HEK293 (cell line): ENCODE measurements around the gene MORC1.

Experiments used
- CTCF ChIA-PET: fragments of 350-600 bp; formaldehyde crosslinking; extraction: SDS; loops from one replicate; lab custom pipeline; 2021; ENCODE audit warnings: antibody characterized with exemption; lab: Yijun Ruan, JAX
- POLR2A ChIA-PET: fragments of 300-600 bp; formaldehyde crosslinking; extraction: SDS; loops from one replicate; lab custom pipeline; 2020; ENCODE audit warnings: antibody characterized with exemption, inconsistent platforms; lab: Yijun Ruan, JAX
- H3K27ac ChIP-seq: fragments of 200-500 bp; sonication (Bioruptor generic); 2 replicates; pipeline ENCODE4 v1.5.1; 2014; ENCODE audit warnings: low read depth, low read length, control low read depth, inconsistent platforms; ENCODE audit errors: extremely low read depth
- H3K36me3 ChIP-seq, 2 experiments: fragments of 200-500 bp in 1 of 2; sonication (Bioruptor generic) in 1 of 2; 1 replicate in 1 of 2; 2 replicates in 1 of 2; pipeline ENCODE4 v1.5.1; 2014 to 2017; ENCODE audit warnings: inconsistent platforms in 2 of 2, low read length in 2 of 2; ENCODE audit not compliant: control insufficient read depth in 2 of 2, insufficient read depth in 1 of 2
- H3K4me1 ChIP-seq: fragments of 200-500 bp; sonication (Bioruptor generic); 2 replicates; pipeline ENCODE4 v1.5.1; 2014; ENCODE audit warnings: mild to moderate bottlenecking, low read length, inconsistent platforms; ENCODE audit not compliant: control insufficient read depth, insufficient read depth
- H3K4me3 ChIP-seq: 2 replicates; pipeline ENCODE4 v1.5.1; 2011; ENCODE audit warnings: low read depth, mild to moderate bottlenecking, control low read depth, low read length, moderate library complexity
- H3K9me3 ChIP-seq: fragments of 200-500 bp; sonication (Bioruptor generic); 2 replicates; pipeline ENCODE4 v1.5.1; 2014; ENCODE audit warnings: low read depth, low read length, inconsistent platforms; ENCODE audit not compliant: control insufficient read depth, insufficient read depth
- GLI2 ChIP-seq: fragments of 450-650 bp; formaldehyde crosslinking; IDR thresholded peaks from 2 replicates; pipeline ENCODE4; 2017; ENCODE audit warnings: missing biosample characterization, missing genetic modification characterization, low read depth, borderline replicate concordance
- HOXD13 ChIP-seq: sonication (generic); formaldehyde crosslinking; IDR thresholded peaks from 2 replicates; pipeline ENCODE4 v1.8.0; 2022; ENCODE audit warnings: missing genetic modification reagents, borderline replicate concordance
- SP2 ChIP-seq: fragments of 450-650 bp; formaldehyde crosslinking; IDR thresholded peaks from 2 replicates; pipeline ENCODE4 v1.5.1; 2016; ENCODE audit warnings: missing biosample characterization, missing genetic modification characterization
- ZNF138 ChIP-seq: fragments of 450-650 bp; formaldehyde crosslinking; IDR thresholded peaks from 2 replicates; pipeline ENCODE4 v1.5.1; 2016; ENCODE audit warnings: missing biosample characterization, missing genetic modification characterization, borderline replicate concordance
- ZNF23 ChIP-seq: fragments of 450-650 bp; formaldehyde crosslinking; IDR thresholded peaks from 2 replicates; pipeline ENCODE4 v1.5.1; 2016; ENCODE audit warnings: missing biosample characterization, missing genetic modification characterization, borderline replicate concordance
- ZNF610 ChIP-seq: fragments of 450-650 bp; formaldehyde crosslinking; IDR thresholded peaks from 2 replicates; pipeline ENCODE4 v1.5.1; 2016; ENCODE audit warnings: missing biosample characterization, missing genetic modification characterization, borderline replicate concordance
- ZNF776 ChIP-seq: fragments of 450-650 bp; formaldehyde crosslinking; IDR thresholded peaks from 2 replicates; pipeline ENCODE4 v1.5.0; 2017; ENCODE audit warnings: missing biosample characterization, missing genetic modification characterization, borderline replicate concordance
- ZNF777 ChIP-seq: fragments of 450-650 bp; formaldehyde crosslinking; IDR thresholded peaks from 2 replicates; pipeline ENCODE4 v1.5.1; 2017; ENCODE audit warnings: missing biosample characterization, missing genetic modification characterization, borderline replicate concordance
- TF ChIP-seq, protein P1 (sequence below): fragments of 450-650 bp; formaldehyde crosslinking; IDR thresholded peaks from 2 replicates; pipeline ENCODE4 v1.5.1; 2016; ENCODE audit warnings: missing biosample characterization, missing genetic modification characterization
- TF ChIP-seq, protein P2 (sequence below): fragments of 450-650 bp; formaldehyde crosslinking; IDR thresholded peaks from 2 replicates; pipeline ENCODE4 v1.5.0; 2017; ENCODE audit warnings: missing biosample characterization, missing genetic modification characterization, borderline replicate concordance
- TF ChIP-seq, protein P3 (sequence below): fragments of 450-650 bp; formaldehyde crosslinking; IDR thresholded peaks from 2 replicates; pipeline ENCODE4 v1.5.1; 2017; ENCODE audit warnings: missing biosample characterization, missing genetic modification characterization
- TF ChIP-seq, protein P4 (sequence below): fragments of 450-650 bp; formaldehyde crosslinking; IDR thresholded peaks from 2 replicates; pipeline ENCODE4 v1.5.1; 2016; ENCODE audit warnings: missing biosample characterization, missing genetic modification characterization, low read depth
- TF ChIP-seq, protein P5 (sequence below): fragments of 450-650 bp; formaldehyde crosslinking; IDR thresholded peaks from 2 replicates; pipeline ENCODE4 v1.5.1; 2016; ENCODE audit warnings: missing biosample characterization, missing genetic modification characterization
- TF ChIP-seq, protein P6 (sequence below): fragments of 450-650 bp; formaldehyde crosslinking; IDR thresholded peaks from 2 replicates; pipeline ENCODE4 v1.5.1; 2016; ENCODE audit warnings: missing biosample characterization, missing genetic modification characterization

Gene MORC1

DNA sequence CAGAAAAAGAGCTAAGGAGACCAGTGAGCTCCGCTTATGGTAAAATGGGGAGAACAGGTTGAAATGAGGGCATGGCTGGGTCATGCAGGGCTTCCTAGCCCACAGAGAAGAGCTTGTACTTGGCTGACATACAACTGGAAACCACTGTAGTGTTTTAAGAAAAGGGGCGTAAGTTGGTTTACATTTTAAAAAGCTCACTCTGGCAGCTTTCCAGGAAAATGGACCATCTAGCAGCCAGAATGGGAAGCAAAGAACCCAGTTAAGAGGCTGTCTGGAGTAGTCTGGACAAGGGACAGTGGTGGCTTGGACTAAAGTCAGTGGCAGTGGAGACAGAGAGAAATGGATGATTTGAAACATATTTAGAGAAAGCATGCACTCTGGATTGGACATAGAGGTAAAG lies 1.9 kb downstream of the MORC1 start:
- Histone ChIP-seq H3K36me3 (no peaks in the 10 kb centered on the region), H3K27ac (no peak overlapping the region), H3K9me3 (no peaks in the 10 kb centered on the region), H3K4me3 (no peak overlapping the region), H3K4me1 (no peaks in the 10 kb centered on the region)
- TF ChIP-seq ZNF610 (tag by site-specific recombination): no peak
- TF ChIP-seq, protein P1, sequence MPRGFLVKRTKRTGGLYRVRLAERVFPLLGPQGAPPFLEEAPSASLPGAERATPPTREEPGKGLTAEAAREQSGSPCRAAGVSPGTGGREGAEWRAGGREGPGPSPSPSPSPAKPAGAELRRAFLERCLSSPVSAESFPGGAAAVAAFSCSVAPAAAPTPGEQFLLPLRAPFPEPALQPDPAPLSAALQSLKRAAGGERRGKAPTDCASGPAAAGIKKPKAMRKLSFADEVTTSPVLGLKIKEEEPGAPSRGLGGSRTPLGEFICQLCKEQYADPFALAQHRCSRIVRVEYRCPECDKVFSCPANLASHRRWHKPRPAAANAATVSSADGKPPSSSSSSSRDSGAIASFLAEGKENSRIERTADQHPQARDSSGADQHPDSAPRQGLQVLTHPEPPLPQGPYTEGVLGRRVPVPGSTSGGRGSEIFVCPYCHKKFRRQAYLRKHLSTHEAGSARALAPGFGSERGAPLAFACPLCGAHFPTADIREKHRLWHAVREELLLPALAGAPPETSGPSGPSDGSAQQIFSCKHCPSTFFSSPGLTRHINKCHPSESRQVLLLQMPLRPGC (tag by site-specific recombination): no peak
- TF ChIP-seq ZNF777 (tag by site-specific recombination): no peak
- TF ChIP-seq, protein P2, sequence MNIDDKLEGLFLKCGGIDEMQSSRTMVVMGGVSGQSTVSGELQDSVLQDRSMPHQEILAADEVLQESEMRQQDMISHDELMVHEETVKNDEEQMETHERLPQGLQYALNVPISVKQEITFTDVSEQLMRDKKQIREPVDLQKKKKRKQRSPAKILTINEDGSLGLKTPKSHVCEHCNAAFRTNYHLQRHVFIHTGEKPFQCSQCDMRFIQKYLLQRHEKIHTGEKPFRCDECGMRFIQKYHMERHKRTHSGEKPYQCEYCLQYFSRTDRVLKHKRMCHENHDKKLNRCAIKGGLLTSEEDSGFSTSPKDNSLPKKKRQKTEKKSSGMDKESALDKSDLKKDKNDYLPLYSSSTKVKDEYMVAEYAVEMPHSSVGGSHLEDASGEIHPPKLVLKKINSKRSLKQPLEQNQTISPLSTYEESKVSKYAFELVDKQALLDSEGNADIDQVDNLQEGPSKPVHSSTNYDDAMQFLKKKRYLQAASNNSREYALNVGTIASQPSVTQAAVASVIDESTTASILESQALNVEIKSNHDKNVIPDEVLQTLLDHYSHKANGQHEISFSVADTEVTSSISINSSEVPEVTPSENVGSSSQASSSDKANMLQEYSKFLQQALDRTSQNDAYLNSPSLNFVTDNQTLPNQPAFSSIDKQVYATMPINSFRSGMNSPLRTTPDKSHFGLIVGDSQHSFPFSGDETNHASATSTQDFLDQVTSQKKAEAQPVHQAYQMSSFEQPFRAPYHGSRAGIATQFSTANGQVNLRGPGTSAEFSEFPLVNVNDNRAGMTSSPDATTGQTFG: no peak
- TF ChIP-seq ZNF776 (tag by site-specific recombination): no peak
- TF ChIP-seq ZNF23 (tag by site-specific recombination): no peak
- TF ChIP-seq SP2 (tag by site-specific recombination): no peak
- no peak for TF ChIP-seq HOXD13 (CRISPR knock-in tag)
- TF ChIP-seq, protein P3, sequence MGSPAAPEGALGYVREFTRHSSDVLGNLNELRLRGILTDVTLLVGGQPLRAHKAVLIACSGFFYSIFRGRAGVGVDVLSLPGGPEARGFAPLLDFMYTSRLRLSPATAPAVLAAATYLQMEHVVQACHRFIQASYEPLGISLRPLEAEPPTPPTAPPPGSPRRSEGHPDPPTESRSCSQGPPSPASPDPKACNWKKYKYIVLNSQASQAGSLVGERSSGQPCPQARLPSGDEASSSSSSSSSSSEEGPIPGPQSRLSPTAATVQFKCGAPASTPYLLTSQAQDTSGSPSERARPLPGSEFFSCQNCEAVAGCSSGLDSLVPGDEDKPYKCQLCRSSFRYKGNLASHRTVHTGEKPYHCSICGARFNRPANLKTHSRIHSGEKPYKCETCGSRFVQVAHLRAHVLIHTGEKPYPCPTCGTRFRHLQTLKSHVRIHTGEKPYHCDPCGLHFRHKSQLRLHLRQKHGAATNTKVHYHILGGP: no peak
- TF ChIP-seq, protein P4, sequence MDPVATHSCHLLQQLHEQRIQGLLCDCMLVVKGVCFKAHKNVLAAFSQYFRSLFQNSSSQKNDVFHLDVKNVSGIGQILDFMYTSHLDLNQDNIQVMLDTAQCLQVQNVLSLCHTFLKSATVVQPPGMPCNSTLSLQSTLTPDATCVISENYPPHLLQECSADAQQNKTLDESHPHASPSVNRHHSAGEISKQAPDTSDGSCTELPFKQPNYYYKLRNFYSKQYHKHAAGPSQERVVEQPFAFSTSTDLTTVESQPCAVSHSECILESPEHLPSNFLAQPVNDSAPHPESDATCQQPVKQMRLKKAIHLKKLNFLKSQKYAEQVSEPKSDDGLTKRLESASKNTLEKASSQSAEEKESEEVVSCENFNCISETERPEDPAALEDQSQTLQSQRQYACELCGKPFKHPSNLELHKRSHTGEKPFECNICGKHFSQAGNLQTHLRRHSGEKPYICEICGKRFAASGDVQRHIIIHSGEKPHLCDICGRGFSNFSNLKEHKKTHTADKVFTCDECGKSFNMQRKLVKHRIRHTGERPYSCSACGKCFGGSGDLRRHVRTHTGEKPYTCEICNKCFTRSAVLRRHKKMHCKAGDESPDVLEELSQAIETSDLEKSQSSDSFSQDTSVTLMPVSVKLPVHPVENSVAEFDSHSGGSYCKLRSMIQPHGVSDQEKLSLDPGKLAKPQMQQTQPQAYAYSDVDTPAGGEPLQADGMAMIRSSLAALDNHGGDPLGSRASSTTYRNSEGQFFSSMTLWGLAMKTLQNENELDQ (tag by site-specific recombination): no peak
- no peak for TF ChIP-seq ZNF138 (tag by site-specific recombination)
- ChIA-PET POLR2A (no interaction called here), CTCF (interaction anchor here (0.6 to 0.7 kb wide), 3 partner anchors 13 to 198 kb away, joined by 3 read pairs; no protein-coding TSS in a partner anchor)

DNA sequence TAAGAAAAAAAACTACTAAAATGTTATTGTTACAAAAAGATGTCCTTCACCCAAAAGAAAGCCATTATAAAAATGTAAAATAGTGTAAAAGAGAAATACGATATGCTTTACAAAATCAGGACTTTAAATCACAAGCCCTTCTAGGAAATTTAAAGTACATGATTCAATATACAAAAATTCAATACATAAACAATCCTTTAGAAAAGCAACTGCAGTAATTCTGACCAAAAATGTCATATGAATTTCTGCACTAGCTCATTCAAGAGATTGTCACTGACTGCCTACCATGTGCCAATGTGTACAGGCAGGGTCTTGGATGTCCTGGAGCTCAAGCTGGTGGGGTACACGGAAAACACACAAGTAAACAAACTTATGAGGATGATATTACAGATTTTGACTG lies 2.5 kb downstream of the MORC1 start:
- TF ChIP-seq, protein P5, sequence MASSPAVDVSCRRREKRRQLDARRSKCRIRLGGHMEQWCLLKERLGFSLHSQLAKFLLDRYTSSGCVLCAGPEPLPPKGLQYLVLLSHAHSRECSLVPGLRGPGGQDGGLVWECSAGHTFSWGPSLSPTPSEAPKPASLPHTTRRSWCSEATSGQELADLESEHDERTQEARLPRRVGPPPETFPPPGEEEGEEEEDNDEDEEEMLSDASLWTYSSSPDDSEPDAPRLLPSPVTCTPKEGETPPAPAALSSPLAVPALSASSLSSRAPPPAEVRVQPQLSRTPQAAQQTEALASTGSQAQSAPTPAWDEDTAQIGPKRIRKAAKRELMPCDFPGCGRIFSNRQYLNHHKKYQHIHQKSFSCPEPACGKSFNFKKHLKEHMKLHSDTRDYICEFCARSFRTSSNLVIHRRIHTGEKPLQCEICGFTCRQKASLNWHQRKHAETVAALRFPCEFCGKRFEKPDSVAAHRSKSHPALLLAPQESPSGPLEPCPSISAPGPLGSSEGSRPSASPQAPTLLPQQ: no peak
- TF ChIP-seq GLI2: no peak
- TF ChIP-seq, protein P6, sequence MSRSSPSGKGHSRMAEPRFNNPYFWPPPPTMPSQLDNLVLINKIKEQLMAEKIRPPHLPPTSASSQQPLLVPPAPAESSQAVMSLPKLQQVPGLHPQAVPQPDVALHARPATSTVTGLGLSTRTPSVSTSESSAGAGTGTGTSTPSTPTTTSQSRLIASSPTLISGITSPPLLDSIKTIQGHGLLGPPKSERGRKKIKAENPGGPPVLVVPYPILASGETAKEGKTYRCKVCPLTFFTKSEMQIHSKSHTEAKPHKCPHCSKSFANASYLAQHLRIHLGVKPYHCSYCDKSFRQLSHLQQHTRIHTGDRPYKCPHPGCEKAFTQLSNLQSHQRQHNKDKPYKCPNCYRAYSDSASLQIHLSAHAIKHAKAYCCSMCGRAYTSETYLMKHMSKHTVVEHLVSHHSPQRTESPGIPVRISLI: no peak
- TF ChIP-seq, protein P4 (tag by site-specific recombination): no peak
- no peak overlapping the region for H3K27ac ChIP-seq
- ChIA-PET POLR2A (no interaction called here), CTCF (interaction anchor here (0.7 kb wide), 1 partner anchor 75 kb away, joined by 4 read pairs; no protein-coding TSS in a partner anchor)
- H3K36me3 ChIP-seq: no peaks in the 10 kb centered on the region
- no peak overlapping the region for H3K4me3 ChIP-seq
- H3K4me1 ChIP-seq: no peaks in the 10 kb centered on the region
- H3K9me3 ChIP-seq: no peaks in the 10 kb centered on the region
